GM18867 (cell line): ENCODE data around the gene SNRPB2.

ENCODE experiments used
- ATAC-seq: cut with Tn5 transposase; IDR thresholded peaks from one replicate; pipeline ENCODE4 v1.9.1; 2021; ENCODE audit warnings: mild to moderate bottlenecking, moderate library complexity; ENCODE audit not compliant: unreplicated experiment

SNRPB2 gene

DNA sequence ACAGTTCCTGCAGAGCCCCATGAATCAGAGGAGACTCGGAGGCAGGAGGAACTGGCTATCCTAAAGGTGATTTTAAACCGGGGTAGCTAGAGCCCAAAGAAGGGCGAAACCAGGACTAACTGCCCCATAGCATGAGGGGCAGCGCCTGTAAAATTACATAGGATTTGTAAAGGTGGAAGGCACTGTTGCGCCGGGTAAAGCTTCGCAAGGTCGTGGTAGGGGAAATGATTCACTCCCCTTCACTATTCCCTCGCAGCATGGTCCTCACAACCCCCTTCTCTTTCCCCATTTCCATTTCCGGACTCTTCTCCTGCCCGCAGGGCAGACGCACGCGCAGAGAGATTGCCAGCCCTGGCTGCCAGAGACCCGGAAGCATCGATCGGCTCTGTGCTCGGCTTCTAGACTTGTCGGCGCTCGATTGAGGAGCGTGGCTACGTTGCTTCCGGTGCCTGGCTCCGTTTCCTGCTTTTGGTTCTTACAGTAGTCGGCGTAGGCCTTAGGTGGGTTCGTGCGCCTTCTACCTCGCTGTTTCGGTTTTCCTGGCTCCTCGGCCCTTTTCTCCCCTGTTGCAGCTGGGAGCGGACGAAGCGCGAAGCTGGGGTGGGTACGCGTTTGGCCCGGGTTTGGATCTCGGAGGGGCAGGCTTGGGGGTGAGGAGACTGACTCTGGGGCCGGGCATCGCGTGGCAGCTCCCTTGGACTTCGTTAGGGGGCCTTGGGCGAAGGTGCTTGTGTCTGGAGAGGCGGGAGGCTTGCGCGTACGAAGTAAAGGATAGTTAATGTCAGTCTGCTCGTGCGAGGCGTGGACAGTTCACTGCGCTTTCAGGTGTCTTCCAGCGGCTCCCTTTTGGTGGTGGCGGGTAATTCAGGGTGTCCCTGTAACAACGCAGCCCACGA, at the start of gene SNRPB2:
Gene SNRPB2, plus strand, starts transcription at position 462 of the 896 bp plus-strand sequence. CDS start 1,677 bp downstream, outside the sequence.
- ATAC-seq, result peak; percentile 98

DNA sequence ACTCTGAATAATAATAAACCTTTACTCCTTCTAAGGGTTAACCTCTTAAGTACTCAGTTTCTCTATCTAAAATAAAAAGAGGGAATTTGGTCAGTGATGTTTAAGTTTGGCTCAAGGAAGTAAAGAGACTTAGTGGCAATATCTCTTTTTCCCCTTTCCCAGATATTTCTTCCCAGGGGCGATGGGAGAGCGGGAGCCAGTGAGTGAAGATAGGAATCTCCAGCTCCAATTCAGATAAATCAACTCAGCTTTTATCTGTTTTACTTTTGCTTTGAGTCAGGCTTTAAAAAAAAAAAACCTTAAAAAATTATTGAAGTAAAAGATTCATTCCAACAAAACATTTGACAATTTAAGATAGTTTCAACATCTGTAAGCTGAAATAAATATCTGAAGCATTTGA, 45.4 kb upstream of the SNRPB2 start:
- no peak for ATAC-seq

DNA sequence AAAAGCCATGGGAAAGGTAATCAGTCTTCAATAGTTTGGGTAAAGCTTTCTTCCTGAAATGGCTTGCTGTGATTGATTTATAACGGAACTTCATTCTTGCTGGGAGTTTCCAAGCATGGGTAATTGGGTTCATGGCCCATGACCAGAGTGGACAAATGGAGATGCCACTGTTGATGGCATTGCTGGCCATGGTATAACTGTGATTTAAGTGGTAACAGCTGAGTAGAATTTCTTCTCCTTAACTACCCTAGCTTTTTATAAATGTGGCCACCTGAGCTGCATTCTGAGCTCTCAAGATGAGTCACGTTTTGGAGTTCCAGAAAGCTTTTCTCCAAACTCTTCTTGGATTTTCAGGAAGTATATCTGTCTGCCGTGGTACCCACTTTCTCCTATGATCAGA, 39.9 kb upstream of the SNRPB2 start:
- no peak for ATAC-seq

DNA sequence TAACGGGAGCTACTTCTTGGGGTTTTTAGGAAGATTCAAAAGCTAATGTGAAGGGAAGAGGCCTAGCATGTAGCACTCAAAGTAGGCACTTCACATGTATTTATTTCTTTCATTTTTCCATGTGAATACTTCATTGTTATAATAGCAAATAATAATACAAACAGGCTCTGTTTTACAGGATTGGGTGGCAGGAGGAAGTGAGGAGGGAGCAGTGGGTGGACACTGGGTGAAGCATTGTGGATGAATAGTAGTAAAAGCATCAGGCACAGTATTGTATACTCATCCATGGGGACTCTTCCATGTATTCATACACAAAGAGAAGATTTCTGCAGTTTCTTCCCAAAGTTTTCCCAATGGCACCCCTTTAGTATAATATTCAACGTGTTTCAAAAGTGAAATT, 38.4 kb upstream of the SNRPB2 start:
- ATAC-seq, result no peak

DNA sequence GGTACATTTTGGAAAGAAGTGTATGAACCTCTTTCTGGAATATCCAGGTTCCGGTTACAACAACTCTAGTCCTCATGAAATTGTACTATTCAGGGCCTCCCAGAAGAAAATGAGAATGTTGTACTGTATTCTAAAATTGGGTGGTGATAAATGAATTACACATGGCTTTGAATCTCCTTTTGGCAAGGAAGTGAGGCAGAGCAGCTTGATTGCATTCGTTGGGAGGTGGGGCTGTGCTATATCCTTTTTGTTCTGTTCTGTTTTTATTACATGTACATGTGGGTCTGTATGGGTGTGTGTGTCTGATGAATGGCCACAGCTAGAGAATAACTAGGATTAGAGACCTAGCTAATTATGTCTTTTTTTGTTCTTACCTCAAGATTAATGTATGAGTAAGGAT, 37.8 kb upstream of the SNRPB2 start:
- ATAC-seq, result no peak

DNA sequence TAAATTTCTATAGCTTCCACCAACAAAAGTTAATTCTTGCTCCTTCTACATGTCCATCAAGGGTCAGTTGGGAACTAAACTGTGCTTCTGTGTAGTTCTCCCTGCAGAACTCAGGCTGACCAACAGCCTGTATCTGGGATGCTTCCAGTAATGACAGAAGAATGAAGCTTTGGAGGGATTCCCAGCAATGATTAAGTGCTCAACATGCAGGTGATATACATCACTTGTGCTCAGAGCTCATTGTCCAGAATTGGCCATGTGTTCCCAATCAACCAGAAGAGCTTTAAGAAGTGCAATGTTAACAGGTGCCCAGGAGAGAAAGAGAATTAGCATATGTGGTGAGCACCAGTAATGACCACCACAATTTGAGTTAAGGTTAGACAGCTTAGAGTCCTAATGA, 37.4 kb upstream of the SNRPB2 start:
- ATAC-seq, result no peak

DNA sequence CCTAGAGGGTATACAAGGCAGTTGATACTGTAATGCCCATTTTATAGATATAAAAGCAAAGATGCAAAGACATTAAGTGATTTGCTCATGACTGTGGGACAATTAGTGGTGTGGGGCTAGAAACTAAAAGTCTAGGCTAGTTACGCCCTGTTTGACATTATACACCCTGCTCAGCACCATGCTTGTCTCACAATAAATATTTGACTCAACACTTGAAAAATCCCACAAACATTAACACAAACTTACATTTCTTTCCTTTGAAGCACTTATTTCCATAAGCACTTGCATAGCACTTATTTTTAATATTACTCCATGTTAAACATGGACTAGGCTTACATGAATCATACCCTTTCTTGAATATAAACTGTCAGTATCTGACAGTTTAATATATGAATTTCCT, 36.5 kb upstream of the SNRPB2 start:
- no peak for ATAC-seq

DNA sequence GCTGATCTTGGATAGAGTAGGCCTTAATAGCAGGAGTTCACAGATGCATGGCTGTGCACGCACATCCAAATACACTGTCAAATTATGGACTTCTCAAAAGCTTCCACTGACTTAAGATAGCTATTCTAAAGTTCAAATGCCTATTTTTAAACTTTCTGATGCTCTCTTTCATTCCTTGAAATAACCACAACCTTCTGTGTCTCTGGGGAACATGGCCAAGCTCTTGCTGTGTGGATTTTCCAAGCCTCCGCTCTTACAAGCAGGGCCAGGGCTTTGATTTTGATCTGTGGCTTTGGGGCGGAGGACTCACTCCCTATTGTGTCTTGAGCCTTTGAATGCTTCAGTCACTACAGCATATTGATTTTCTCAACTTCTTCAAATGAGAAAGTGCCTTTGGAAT, 35.7 kb upstream of the SNRPB2 start:
- no peak for ATAC-seq

DNA sequence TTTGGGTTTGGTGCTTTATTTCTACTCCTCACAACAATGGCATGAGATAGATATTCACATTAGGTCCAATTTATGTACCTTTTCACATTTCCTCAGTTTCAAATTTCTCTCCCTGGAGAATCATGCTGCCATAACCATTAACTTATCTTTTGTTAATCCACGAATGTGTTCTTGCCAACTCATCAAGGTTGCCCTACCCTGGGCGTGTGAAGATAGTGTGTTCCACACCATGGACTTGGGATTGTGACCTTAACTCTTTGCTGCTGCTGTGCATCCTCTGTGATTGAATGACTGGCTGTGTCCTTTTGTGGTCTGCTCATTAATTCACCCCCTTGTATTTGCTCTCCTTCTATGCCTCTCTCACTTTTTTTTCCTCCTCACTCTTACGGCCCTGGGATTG, 34.2 kb upstream of the SNRPB2 start:
- no peak for ATAC-seq

DNA sequence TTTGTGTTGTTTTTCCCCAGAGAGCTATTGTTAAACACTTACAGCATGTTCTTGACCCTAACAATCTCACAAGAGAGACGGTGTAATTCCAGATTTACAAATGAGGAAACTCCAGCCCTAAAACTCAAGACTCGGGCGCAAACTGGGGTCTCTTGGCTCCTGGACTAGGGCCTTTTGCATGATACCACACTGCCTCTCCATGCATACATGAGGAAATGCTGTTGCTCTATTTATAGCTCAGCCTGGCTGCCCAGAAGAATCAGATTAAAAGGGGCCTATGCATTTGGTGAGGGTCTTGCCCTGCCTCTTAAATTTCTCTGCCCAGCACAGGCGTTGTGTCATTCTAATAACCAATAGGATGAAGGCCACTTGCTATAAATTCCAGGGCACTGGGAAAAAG, 30.5 kb upstream of the SNRPB2 start:
- no peak for ATAC-seq

DNA sequence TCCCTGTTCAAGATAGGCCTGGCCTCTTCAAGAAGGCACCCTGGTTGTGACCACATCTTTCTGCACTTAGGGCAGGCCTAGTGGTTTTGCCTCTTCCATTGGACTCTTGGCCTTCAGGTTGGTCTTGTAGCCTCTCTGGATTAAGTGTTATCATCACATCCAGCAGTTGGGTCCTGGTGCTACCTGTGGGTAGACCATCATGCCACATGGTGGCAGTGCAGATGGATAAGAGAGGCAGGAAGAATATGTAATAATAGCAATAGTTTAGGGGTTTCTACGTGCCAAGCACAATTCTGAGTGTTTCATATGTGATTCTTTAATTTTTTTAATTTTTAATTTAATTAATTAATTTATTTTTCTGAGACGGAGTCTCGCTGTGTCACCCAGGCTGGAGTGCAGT, 28.5 kb upstream of the SNRPB2 start:
- ATAC-seq, result peak; percentile 76

DNA sequence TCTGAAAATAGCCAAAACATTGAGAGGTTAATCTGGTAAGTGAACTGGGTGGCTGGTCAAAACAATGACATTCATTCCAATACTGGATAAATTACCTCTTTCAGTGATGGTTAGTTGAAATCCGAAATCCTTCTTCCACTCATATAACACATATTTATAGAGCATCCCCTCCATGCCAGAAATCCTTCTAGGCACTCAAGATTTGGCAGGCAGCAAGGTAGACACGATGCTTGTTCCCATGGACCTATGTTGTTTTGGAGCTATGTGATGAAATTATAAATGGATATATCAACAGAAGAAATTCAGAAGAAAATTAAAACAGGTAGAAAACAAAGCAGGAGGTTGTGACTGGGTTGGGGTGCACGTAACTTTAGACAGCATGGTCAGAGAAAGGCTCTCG, 26.3 kb upstream of the SNRPB2 start:
- ATAC-seq, result no peak

DNA sequence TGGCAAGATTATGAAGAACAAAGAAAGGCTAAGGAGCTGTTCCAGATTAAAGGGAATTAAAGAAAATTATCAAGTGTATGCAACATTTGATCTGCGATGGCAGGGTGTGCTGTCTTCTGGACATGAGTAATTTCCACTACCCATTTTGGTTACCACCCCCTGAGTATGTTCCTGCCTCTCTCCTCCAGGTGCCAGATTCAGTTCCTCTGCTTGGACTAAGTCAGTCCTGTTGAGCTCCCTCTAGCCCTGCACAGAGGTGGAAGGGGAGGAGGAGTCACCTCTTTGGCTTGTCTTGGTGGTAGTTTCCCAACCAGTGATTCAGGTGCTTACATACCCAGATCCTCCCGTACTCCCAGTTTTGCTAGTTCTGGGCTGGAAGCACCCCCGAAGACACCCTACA, 22.2 kb upstream of the SNRPB2 start:
- ATAC-seq, result peak; percentile 70

DNA sequence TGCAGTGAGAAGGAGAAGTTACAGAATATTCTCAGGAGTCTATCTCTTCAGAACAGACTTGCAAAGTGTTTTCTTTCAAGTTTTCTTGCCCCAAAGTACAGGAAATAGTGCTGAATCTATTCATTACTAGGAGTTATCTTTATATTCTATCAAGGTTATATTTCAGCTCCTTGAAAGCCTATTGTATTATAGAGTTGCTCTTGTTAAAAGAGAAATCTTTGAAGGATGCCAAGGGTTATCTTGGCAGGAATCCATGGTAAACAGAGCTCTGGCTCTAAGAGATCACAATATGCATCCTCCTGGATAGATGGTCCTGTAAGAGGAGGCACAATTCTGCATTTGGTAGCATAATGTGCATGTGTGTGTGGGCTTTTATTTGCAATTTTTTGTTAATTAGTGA, 21.2 kb upstream of the SNRPB2 start:
- no peak for ATAC-seq

DNA sequence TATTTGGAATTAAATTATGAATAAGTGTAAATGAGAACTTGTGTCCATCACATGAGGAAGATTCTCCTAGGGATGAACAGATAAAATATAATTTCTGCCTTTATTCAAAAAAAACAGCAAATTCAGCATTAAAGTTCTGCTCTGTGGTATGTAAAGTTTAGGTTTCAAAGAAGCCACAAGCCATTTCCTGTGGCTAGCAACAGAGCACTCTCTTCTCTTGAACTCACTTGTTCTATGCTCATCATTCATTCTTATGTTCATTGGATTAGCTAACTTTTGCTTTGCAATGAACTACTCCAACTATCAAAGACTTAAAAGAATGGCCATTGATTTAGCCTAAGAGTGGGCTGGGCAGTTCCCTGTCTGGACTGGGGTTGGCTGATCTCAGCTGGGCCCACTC, 20.8 kb upstream of the SNRPB2 start:
- peak; percentile 90 for ATAC-seq

DNA sequence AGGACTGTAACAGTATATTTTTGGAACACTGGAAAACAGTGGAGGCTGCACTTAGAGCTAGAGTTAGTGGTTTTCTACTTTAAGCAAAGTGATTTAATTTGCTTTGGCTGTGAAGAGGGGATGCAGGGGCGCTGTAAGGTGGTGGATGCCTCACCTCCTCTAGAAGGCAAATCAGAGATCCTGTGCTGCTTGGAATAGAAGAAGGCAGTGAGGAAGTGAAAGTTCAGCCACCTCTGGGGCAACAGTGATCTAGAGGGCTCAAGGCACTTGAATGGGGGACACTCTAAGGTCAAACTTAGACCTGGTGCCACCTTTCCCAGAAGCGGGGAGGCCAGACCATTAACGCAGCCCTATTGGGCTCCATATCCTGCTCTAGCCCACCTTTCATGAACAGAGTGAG, 19.0 kb upstream of the SNRPB2 start:
- ATAC-seq, result peak; percentile 58

DNA sequence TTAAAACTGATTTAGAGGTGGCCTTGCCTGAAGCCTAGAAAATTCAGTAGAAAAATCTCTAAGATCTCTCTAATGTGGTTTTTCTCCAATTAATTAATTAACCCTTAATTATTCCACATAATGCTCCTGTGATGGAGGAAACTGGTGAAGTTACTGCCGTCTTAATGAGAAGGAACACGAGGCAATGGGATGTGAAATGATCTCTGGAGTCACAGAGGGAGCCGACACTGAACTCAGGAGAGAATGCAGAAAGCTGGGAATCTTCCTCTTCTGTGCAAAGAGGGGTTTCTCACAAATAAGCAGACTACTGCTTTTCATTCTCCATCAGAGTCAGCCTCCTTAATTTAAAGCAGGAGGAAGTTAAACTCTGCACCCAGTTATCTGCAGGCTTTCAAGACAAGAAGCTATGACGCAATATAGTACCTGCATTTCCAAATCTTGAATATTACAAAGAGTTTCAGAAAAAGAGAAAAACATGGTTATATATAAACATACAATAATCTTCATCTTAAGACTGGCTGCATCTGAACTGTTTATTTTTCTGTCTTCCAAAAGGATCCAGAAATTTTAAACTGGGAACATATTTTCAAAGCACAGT, 18.1 kb upstream of the SNRPB2 start:
- ATAC-seq, result no peak

DNA sequence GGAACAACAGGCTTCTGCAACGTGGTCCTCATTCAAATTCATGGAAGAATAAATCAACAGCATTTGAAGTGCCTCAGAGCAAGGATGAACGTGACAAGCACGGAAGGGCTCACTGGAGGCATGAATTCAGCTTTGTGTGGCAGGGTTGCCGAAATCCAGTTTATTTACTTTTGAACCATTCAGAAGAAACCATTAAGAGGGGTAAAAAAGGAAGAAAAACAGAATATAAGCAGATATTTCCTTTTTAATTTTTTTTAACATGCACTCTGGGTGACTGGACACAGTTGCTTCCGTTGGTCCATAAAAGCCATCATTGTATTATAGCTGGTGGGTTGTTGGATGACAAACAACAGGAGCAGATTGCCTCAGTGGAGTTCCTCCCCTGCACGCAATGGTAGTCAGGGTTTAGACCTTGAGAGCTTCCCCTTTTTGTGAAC, 17.3 kb upstream of the SNRPB2 start:
- no peak for ATAC-seq

DNA sequence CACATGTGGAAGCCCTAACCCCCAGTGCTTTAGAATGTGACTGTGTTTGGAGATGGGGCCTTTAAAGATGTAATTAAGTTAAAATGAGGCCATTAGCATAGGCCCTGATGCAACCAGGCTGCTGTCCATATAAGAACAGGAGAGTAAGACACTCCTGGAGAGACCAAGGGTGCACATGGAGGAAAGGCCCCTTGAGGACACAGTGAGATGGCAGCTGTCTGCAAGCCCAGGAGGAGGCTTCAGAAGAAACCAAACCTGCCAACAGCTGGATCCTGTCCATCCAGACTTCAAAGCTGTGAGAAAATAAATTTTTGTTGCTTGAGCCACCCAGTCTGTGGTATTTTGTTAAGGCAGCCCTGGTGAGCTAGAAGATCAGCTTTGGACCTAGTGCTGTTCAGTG, 16.8 kb upstream of the SNRPB2 start:
- no peak for ATAC-seq

DNA sequence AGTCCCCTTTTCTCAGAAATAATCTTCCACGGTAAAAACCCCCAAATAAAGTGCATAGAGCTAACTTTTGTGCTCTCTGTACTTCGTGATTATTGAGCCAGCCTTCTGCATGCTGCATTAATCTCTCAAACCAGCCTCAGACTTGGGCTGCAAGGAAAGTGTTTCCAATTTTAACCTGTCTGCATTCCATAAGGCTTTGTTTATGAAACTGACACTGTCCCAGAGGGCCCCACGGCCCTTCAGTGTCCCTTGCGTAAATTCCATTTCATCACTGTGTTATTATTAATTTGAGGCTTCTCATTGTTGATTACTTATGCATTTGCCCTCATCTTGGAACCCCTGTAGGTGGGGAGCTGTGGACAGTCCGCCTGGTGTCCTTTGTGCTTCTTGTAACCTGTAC, 15.6 kb upstream of the SNRPB2 start:
- no peak for ATAC-seq

DNA sequence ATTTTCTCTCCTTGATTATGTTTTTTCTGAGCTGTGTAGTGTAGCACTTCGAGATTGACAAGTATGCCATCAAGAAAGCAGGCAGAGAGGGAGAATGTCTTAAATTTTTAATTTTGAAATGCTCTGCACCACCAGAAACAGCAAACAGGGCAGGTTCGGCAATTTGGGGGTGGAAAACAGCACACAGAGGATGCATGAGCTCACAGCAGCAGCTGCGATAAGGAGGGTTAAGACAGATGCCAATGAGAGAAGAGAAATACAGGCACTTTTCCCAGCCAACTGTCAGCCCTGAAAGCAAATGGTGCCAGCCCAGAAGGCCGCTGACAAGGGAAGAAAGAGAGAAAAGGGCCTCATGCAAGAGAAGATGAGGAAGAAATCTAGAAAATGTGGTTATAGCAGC, 15.1 kb upstream of the SNRPB2 start:
- ATAC-seq, result no peak

DNA sequence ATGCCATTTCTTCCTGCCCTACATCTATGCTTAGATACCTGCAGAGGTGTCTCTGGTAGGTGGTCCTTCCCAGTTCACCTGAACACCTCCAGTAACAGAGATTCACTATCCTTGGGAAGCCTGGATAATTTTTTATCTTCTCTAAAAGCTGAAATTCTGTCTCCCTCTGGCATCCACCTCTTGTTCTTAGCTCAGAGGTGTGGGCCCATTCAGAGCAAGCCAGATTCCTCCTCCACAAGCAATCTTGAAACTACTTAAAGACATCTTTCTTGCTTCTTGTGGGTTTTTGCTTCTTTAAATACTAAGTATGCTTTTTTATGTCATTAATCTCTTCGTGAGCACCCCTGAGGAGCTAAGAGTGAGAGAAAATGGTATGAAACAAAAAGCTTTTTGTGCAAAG, 10.4 kb upstream of the SNRPB2 start:
- no peak for ATAC-seq

DNA sequence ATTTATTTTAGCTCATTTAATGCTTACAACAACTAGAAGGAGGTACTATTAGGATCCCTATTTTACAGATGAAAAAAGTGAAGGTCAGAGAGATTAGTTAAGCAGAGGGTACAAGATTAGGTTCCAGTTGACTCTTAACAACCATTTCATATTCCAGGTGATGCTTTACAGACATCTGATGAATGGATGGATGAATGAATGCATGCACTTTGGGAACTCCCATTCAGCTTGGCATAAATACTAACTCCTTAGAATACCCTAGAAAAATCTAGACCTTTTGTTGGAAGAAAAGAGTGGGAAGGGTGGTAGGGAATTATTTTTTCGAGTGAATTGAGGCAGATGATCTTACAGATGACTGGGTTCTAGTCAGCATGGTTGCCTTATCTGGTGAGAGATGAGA, 746 bp upstream of the SNRPB2 start:
- no peak for ATAC-seq
